ENCODE measurements around the gene PJA2.

PJA2 gene

GRCh38 chr5:109322694-109323093 is 87.1 kb downstream of the PJA2 start:
- no peak for TF ChIP-seq CTCF (IDR thresholded peaks at IDR 0.05; ENCODE audit: low read depth, low read length)
- no peak overlapping the region for H3K4me3 ChIP-seq (ENCODE audit: low read depth, low read length)

GRCh38 chr5:109319351-109319750 is 90.4 kb downstream of the PJA2 start:
- no peak overlapping the region for H3K4me3 ChIP-seq (ENCODE audit: low read depth, low read length)
- no peak for TF ChIP-seq CTCF (IDR thresholded peaks at IDR 0.05; ENCODE audit: low read depth, low read length)

GRCh38 chr5:109318455-109319108 is 91.2 kb downstream of the PJA2 start:
- TF ChIP-seq CTCF (IDR thresholded peaks at IDR 0.05; ENCODE audit: low read depth, low read length) = no peak
- H3K4me3 ChIP-seq (ENCODE audit: low read depth, low read length) = no peak overlapping the region

GRCh38 chr5:109316634-109317033 is 93.1 kb downstream of the PJA2 start:
- TF ChIP-seq CTCF (IDR thresholded peaks at IDR 0.05; ENCODE audit: low read depth, low read length) = no peak

GRCh38 chr5:109315245-109315644 is 94.5 kb downstream of the PJA2 start:
- no peak for TF ChIP-seq CTCF (IDR thresholded peaks at IDR 0.05; ENCODE audit: low read depth, low read length)

More at GRCh38 chr5:109316634-109317033, 93.1 kb downstream of the PJA2 start:
- H3K4me3 ChIP-seq (ENCODE audit: low read depth, low read length) = no peak overlapping the region

GRCh38 chr5:109313127-109313526 is 96.6 kb downstream of the PJA2 start:
- H3K4me3 ChIP-seq (ENCODE audit: low read depth, low read length) = no peak overlapping the region
- no peak for TF ChIP-seq CTCF (IDR thresholded peaks at IDR 0.05; ENCODE audit: low read depth, low read length)

More at GRCh38 chr5:109315245-109315644, 94.5 kb downstream of the PJA2 start:
- no peak overlapping the region for H3K4me3 ChIP-seq (ENCODE audit: low read depth, low read length)

- no peak overlapping the region for H3K4me3 ChIP-seq (ENCODE audit: low read depth, low read length)
Measured at GRCh38 chr5:109312695-109313094, 97.1 kb downstream of the PJA2 start.

More at GRCh38 chr5:109312695-109313094, 97.1 kb downstream of the PJA2 start:
- no peak for TF ChIP-seq CTCF (IDR thresholded peaks at IDR 0.05; ENCODE audit: low read depth, low read length)

Measured in WI38 (cell line).